GM21390 (cell line): ENCODE measurements around the gene BCR.

ENCODE experiments used
- ATAC-seq: cut with Tn5 transposase; IDR thresholded peaks from one replicate; pipeline ENCODE4 v1.9.1; 2021; ENCODE audit not compliant: unreplicated experiment

The BCR gene

GRCh38 chr22:23175817-23176644, 4.3 kb upstream of the BCR start:
- ATAC-seq = no peak

- ATAC-seq = no peak
Measured at GRCh38 chr22:23176645-23177027, 3.7 kb upstream of the BCR start.

- no peak for ATAC-seq
Measured at GRCh38 chr22:23177197-23177596, 3.1 kb upstream of the BCR start.

- no peak for ATAC-seq
Measured at GRCh38 chr22:23178512-23179254, 1.6 kb upstream of the BCR start.

DNA sequence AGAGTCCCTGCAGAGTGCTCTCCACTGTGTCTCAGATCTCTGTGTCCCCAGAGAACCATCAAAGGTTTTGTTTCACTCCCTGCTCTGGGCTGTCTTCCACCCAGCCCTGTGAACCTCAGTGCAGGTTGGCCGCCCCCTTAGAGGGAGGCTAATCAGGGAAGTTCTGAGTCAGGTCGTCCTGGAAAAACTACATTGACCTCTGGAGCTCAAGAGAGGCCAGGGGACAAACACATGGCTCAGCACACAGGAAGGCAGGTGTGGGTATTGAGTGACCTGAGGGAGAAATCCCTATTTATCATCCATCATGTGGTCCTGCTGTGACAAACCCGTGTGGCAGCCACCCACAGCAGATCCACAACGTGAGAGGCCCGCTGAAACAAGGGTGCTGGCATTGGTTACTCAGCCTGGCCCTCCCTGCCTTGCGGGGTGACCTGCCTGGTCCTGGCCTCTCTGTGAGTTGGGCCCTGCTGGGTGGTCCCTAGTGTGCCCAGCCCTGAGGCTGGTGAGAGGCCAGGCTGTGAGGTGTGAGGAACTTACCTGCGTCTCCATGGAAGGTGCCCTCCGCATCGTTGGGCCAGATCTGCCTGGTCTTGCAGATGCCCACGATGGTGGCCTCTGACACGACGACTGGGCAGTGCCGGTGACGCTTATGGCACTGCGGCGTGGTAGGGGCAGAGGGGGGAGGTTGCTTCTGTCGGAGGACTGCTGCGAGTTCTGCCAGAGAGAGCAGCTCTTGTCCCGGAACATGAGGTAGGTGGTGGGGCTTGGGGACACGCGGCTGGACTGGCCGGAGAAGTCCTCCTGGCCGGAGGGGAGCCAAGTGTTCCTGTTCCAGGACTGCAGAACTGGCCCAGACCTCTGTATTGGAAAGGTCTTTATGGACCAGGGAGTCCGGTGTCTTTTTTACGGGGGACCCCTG, 669 bp upstream of the BCR start:
- ATAC-seq = no peak

GRCh38 chr22:23180893-23181720, 798 bp downstream of the BCR start:
- ATAC-seq = no peak

DNA sequence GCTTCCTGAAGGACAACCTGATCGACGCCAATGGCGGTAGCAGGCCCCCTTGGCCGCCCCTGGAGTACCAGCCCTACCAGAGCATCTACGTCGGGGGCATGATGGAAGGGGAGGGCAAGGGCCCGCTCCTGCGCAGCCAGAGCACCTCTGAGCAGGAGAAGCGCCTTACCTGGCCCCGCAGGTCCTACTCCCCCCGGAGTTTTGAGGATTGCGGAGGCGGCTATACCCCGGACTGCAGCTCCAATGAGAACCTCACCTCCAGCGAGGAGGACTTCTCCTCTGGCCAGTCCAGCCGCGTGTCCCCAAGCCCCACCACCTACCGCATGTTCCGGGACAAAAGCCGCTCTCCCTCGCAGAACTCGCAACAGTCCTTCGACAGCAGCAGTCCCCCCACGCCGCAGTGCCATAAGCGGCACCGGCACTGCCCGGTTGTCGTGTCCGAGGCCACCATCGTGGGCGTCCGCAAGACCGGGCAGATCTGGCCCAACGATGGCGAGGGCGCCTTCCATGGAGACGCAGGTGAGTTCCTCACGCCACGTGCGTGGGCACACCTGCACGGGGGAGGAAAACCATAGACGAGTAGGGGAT, 1.5 kb downstream of the BCR start:
- no peak for ATAC-seq

DNA sequence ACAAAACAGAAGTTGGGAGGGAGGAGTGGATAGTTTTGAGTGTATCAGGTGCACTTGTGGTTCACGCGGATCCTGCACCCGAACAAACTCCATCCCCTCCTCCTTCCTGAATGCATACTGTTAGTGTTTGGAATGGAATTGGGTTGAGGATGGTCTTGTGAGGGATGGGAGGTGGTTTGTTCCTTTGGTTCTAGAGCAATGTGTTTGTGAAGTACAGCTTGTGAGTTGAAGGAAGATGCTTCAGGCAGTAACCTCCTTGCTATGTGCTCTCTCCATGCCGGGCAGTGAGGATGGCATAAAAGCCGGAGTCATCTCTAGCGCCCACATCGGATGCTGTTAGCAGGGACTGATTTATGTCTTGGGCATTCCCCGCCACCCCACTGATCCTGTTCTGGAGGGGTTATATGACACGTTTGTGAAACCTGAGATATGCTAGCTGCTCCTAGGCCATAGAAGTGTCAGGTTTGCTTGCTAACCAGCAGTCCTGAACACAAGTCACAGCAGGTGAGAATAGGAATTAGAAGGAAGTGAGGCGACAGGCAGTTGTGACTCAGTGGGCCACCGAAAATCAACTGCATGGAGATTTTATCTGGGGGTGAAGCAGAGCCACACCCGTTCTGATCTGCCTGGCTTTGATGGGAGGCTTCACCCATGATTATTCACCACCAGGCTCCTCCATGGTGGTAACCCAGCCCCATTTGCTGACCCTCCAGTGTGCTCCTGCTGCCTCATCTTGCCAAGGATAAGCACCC, 2.2 kb downstream of the BCR start:
- no peak for ATAC-seq

GRCh38 chr22:23183061-23183698, 2.9 kb downstream of the BCR start:
- ATAC-seq = no peak

GRCh38 chr22:23184100-23184763, 3.9 kb downstream of the BCR start:
- ATAC-seq = no peak

GRCh38 chr22:23184764-23185113, 4.4 kb downstream of the BCR start:
- ATAC-seq = no peak

DNA sequence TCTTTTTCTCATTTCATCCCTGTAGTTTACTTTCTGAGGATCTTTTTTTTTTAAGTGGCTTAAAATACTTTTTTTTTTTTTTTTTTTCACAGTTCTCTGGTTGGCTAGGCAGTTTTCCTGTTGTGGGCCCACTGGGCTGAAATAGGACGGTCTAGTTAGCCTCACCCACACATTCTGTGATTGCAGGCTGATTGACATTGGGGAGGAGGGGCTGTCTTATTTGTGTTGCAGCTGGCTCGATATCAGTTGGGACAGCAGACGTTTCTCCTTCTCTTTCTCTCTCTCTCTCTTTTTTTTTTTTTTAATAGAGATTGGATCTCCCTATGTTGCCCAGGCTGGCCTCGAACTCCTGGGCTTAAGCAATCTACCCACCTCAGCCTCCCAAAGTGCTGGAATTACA, 6.9 kb downstream of the BCR start:
- ATAC-seq = no peak

DNA sequence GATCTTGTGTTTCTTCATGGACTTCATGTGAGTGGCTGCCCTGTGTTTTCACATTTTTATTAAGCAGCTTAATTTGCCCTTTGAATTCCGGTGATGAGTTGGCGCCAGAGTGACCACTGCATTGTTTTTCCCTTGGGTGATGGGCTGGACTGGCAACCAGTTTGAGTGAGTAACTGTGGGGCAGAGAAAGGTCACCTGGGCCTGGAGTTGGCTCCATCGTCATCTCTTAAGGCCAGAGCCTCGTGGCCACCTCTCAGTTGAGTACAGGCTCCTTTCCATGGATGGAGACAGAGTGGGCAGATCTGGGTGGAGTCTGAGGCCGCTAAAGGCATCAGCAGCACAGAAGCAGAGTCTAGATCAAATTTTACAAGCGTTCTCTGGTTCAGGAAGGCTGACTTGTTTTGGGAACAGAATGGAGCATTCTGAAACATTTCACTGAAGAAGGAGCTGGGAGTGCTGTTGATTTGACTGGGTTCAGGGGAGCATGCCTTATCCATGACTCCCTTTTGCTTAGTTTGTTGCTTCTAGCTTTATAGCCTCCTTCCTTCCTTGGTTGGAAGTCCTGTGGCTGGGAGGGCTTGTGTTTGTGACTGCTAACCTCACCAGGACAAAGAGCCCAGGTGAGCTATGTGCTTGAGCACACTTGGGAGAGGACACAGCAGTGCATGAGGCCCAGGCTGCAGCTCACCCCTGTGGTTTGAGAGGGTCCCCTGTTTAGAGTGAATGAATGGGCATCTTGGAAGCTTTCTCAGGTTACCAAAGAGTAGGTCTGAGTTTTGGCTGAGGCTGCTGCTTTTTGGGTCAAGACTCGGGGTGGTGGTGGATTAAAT, 7.8 kb downstream of the BCR start:
- ATAC-seq = no peak

GRCh38 chr22:23190526-23190925, 10.2 kb downstream of the BCR start:
- ATAC-seq = no peak

- ATAC-seq = no peak
Measured at GRCh38 chr22:23192133-23192532, 11.8 kb downstream of the BCR start.

DNA sequence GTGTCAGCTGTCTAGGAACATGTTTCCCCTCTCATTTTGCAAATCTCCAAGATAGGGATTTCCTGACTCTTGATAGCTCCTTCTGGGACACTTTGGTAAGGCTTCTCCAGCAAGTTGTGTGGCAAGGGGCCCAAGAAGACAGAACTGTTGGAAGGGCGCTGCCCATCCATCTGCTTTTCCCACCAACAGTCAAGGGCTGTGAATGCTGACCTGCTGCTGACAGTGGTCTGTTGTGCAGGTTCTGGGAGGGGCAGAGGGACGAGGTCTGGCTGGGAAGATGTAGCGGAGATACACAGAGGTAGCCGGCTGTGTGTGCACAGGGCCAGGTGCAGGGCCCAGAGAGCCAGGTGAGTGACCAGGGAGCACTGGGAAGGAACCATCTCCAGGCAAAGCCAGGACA, 12.2 kb downstream of the BCR start:
- ATAC-seq = no peak

DNA sequence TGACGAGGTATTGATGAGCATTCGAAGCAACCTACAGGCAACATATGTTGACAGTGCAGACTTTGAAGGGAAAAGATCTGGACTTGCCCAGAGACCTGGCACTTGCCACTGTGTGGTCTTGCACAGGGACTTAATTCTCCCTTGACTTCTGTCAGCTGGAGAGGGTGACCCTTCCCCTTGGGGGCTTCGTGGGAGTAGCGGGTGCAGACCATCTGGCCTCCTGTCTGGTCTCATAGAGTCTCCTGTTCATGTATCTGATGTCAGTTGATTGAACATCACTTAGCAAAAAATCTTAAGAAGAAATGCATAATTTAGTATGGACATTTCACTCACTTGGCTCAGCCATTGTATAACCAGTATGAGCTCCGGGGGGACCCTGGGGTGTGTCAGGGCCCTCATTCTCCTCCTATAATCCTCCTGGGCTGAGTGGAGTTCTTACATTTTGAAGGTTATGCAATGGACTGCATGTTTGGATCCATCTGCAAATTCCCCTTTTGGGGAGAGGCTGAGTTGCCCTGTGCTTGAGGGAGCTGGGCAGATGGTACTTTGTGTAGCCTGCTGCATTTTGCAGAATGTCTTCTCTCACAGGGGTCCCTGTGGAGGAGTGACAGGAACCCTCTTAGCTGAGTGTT, 13.0 kb downstream of the BCR start:
- no peak for ATAC-seq
